Measurements from ENCODE around the gene NFIB. TPM values are rescaled to one million over a fixed set of nuclear protein-coding genes. Genes with fewer than 3 reads are reported as not detected.

The NFIB gene
- total and polyA plus RNA-seq, 2 donors (not counting 3 experiments of a cell fraction or from before 2014, with no cell fraction given), result 26.4 to 174 TPM

- Histone ChIP-seq H3K9me3 (replicated peaks; ENCODE audit: control insufficient read depth, insufficient read depth, low read length) (no peaks in the 10 kb centered on the region), H4K20me1 (replicated peaks; ENCODE audit: control insufficient read depth, extremely low read depth, insufficient read depth, low read length) (peaks cover 18% of the 10 kb centered on the region), H3K9ac (replicated peaks; ENCODE audit: extremely low read depth, insufficient read depth, low read length) (no peak overlapping the region), H2AFZ (ENCODE audit: low read depth, low read length) (no peak overlapping the region), H3K27me3 (ENCODE audit: control insufficient read depth in 2 of 2, insufficient read depth in 2 of 2, low read length in 2 of 2) (no peaks in the 10 kb centered on the region), H3K36me3 (ENCODE audit: control insufficient read depth in 2 of 2, extremely low read depth in 1 of 2, insufficient read depth in 2 of 2, low read length in 2 of 2) (peaks cover 2 to 15% of the 10 kb centered on the region in 2 experiments), H3K79me2 (ENCODE audit: control insufficient read depth, insufficient read depth, low read length) (peaks cover 100% of the 10 kb centered on the region), H3K27ac (ENCODE audit: insufficient read depth, low read depth, low read length) (peak overlapping the region; percentile 2), H3K4me1 (ENCODE audit: control insufficient read depth, extremely low read depth, insufficient read depth, low read length) (peaks cover 34% of the 10 kb centered on the region), H3K4me3 (replicated peaks in 1 of 3; ENCODE audit: insufficient read depth in 1 of 3, low read depth in 1 of 3, low read length in 3 of 3) (no peak overlapping the region), H3K4me2 (ENCODE audit: insufficient read depth, low read length) (peak overlapping the region; percentile 69), H3K9me1 (replicated peaks; ENCODE audit: control insufficient read depth, extremely low read depth, insufficient read depth, low read length) (peaks cover 4% of the 10 kb centered on the region)
- FAIRE-seq (peak; percentile 72), DNase-seq (ENCODE audit: low read depth, low spot score) (peak; percentile 68)
- ChIA-PET POLR2A (interaction anchor here (1.2 kb wide), 1 partner anchor 9 kb away, joined by 3 read pairs; no protein-coding TSS in a partner anchor), CTCF (interaction anchor here (1.2 to 2.1 kb wide), 6 partner anchors 11 to 871 kb away, joined by 3 to 6 read pairs (median 4); no protein-coding TSS in a partner anchor)
- no peak for TF ChIP-seq EZH2 (IDR thresholded peaks at IDR 0.05; ENCODE audit: borderline replicate concordance, low read depth, low read length, severe bottlenecking)
- no peak for TF ChIP-seq POLR2A (IDR thresholded peaks at IDR 0.05; ENCODE audit: low read depth, low read length)
- no peak for TF ChIP-seq POLR2AphosphoS5 (IDR thresholded peaks at IDR 0.05; ENCODE audit: insufficient read depth, low read depth, low read length)
- no peak for TF ChIP-seq MAX (IDR thresholded peaks at IDR 0.05; ENCODE audit: insufficient read depth, insufficient read length)
- TF ChIP-seq GATA2 (IDR thresholded peaks at IDR 0.05; ENCODE audit: insufficient read depth, insufficient read length, low read depth, low read length), result no peak
- no peak for TF ChIP-seq CTCF (IDR thresholded peaks at IDR 0.05; ENCODE audit: extremely low read depth in 1 of 2, insufficient read depth in 1 of 2, low read depth in 1 of 2, low read length in 2 of 2)
- no peak for TF ChIP-seq FOS (IDR thresholded peaks at IDR 0.05; ENCODE audit: borderline replicate concordance, insufficient read depth, low read length)
- TF ChIP-seq JUN (IDR thresholded peaks at IDR 0.05; ENCODE audit: borderline replicate concordance, insufficient read depth, insufficient read length, low read depth), result no peak
- no peak for TF ChIP-seq MYC (IDR thresholded peaks at IDR 0.05; ENCODE audit: low read depth, low read length)
- no TSS peak for BruUV-seq (replicated peaks)
- dilution Hi-C loops (cut with MboI; ENCODE audit: extremely low pct_ligation_motif_present, low sequenced_read_pairs) (no loop called here), intact Hi-C loops (cut with micrococcal nuclease) (loop anchor here (2.0 kb wide), 1 partner anchor 18 kb away; no protein-coding TSS in a partner anchor)
Observed at GRCh38 chr9:14298601-14299022, 15.3 kb downstream of the NFIB start.

Data from endothelial cell of umbilical vein (primary cell).